Activated T-helper 1 cell treated with anti-CD3 and anti-CD28 coated beads, Interleukin-12 subunit alpha, Interleukin-12 subunit beta, Interleukin-2, Interleukin-4 antibody, amounts not matched to agents 30 ng/mL and 10 ng/mL and 1 ng/mL, durations not matched to agents 14 hours and 24 hours and 36 hours (primary cell): ENCODE results near the gene LMNTD1. TPM values are rescaled to one million over a fixed set of nuclear protein-coding genes. Genes with fewer than 3 reads are reported as not detected.

Experiments
- DNase-seq: peaks from one replicate; pipeline ENCODE4 v3.0.0; 2021; ENCODE audit warnings: low spot score
- H3K27ac Mint-ChIP-seq: one replicate; pipeline ENCODE4 v1.8.0; 2021; ENCODE audit warnings: mild to moderate bottlenecking, mixed read lengths
- H3K27me3 Mint-ChIP-seq: one replicate; pipeline ENCODE4 v1.8.0; 2022; ENCODE audit warnings: mild to moderate bottlenecking, moderate library complexity, mixed read lengths; ENCODE audit not compliant: insufficient read depth
- H3K36me3 Mint-ChIP-seq: one replicate; pipeline ENCODE4 v1.8.0; 2021; ENCODE audit warnings: low read depth, mixed read lengths
- H3K4me1 Mint-ChIP-seq: one replicate; pipeline ENCODE4 v1.8.0; 2021; ENCODE audit warnings: low read depth, mixed read lengths
- H3K4me3 Mint-ChIP-seq: one replicate; pipeline ENCODE4 v1.8.0; 2021; ENCODE audit warnings: mild to moderate bottlenecking, moderate library complexity, mixed read lengths
- H3K9me3 Mint-ChIP-seq: one replicate; pipeline ENCODE4 v1.8.0; 2021; ENCODE audit warnings: mixed read lengths
- intact Hi-C: fragments of 100-400 bp; cut with micrococcal nuclease; formaldehyde crosslinking; loops from one replicate; pipeline ENCODE4 v1.15.1; 2024
- total RNA-seq: library from RNA; stranded (reverse); gene quantifications from 2 replicates; pipeline ENCODE4 v1.2.3, GENCODE V29; 2022

Gene LMNTD1
- total RNA-seq, 1 donor from 2014 or later: not detected

- no peak for DNase-seq
- peaks cover under 1% of the 10 kb centered on the region for H3K4me1 Mint-ChIP-seq
- peaks cover 9% of the 10 kb centered on the region for H3K9me3 Mint-ChIP-seq
- peaks cover under 1% of the 10 kb centered on the region for H3K36me3 Mint-ChIP-seq
- peaks cover 4% of the 10 kb centered on the region for H3K27me3 Mint-ChIP-seq
- intact Hi-C loops: no loop called here
- H3K27ac Mint-ChIP-seq: no peak overlapping the region
- H3K4me3 Mint-ChIP-seq: no peak overlapping the region
These were observed 28.0 kb upstream of the LMNTD1 start for GRCh38 chr12:25581067-25581466.

GRCh38 chr12:25578411-25579143, 25.5 kb upstream of the LMNTD1 start:
- Mint-ChIP-seq H3K27ac (no peak overlapping the region), H3K4me1 (no peaks in the 10 kb centered on the region), H3K36me3 (no peaks in the 10 kb centered on the region), H3K4me3 (no peak overlapping the region), H3K9me3 (peaks cover 8% of the 10 kb centered on the region), H3K27me3 (peaks cover 4% of the 10 kb centered on the region)
- DNase-seq: no peak
- intact Hi-C loops: no loop called here

DNA sequence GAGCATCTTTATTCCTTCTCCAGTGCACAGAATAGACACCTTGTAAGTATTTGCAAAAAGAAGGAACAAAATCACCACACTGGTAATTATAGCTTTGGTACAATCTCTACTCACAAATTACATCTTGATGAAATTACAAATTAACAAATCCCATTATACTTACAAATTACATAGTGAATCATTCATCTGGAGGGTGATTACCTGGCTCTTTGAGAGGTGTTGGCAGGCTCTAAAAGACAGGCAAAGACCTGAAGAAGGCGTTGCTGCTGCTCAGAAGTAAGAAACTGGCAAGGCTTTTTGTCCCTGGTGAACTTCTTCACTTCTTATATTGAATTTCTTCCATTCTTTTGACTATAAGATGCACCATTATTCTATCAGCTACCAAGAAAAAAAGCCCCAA, 21.7 kb upstream of the LMNTD1 start:
- Mint-ChIP-seq H3K4me1 (no peaks in the 10 kb centered on the region), H3K27me3 (peaks cover 4% of the 10 kb centered on the region), H3K36me3 (no peaks in the 10 kb centered on the region), H3K9me3 (peaks cover 8% of the 10 kb centered on the region), H3K4me3 (no peak overlapping the region), H3K27ac (no peak overlapping the region)
- no peak for DNase-seq
- intact Hi-C loops: no loop called here

DNA sequence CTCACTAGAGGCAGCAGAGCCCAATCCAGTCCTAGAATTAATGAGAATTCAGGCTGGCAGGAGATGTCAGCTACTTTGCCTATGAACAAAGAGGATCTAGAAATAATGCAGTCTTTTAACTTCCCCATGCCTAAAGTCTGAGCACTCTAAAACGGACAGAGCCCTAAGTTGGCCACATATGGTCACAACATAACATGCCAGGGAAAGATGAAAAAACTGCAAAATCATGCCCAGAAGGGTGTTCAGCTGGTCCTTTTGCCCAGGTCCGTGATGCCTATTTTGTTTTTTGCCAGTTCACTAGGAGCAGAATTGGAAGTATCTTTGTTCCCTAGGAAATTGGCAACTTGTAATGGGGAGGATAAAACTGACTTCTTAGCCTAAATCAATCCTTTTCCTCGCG, 20.3 kb upstream of the LMNTD1 start:
- H3K4me1 Mint-ChIP-seq: no peaks in the 10 kb centered on the region
- H3K27me3 Mint-ChIP-seq: peaks cover 4% of the 10 kb centered on the region
- no peak overlapping the region for H3K27ac Mint-ChIP-seq
- no peak overlapping the region for H3K4me3 Mint-ChIP-seq
- no peaks in the 10 kb centered on the region for H3K36me3 Mint-ChIP-seq
- intact Hi-C loops: no loop called here
- no peak for DNase-seq
- peaks cover 8% of the 10 kb centered on the region for H3K9me3 Mint-ChIP-seq

- Mint-ChIP-seq H3K27me3 (peaks cover 2% of the 10 kb centered on the region), H3K4me3 (no peak overlapping the region), H3K9me3 (no peaks in the 10 kb centered on the region), H3K27ac (no peak overlapping the region), H3K36me3 (no peaks in the 10 kb centered on the region), H3K4me1 (no peaks in the 10 kb centered on the region)
- no peak for DNase-seq
- intact Hi-C loops: no loop called here
These were observed 17.3 kb upstream of the LMNTD1 start for GRCh38 chr12:25570418-25570817.

GRCh38 chr12:25566202-25566949, 13.3 kb upstream of the LMNTD1 start:
- Mint-ChIP-seq H3K36me3 (no peaks in the 10 kb centered on the region), H3K4me3 (no peak overlapping the region), H3K27me3 (peaks cover 4% of the 10 kb centered on the region), H3K4me1 (no peaks in the 10 kb centered on the region), H3K9me3 (peaks cover 11% of the 10 kb centered on the region), H3K27ac (no peak overlapping the region)
- intact Hi-C loops: no loop called here
- DNase-seq: no peak

GRCh38 chr12:25558586-25558985, 5.5 kb upstream of the LMNTD1 start:
- Mint-ChIP-seq H3K9me3 (peaks cover 9% of the 10 kb centered on the region), H3K36me3 (no peaks in the 10 kb centered on the region), H3K4me1 (no peaks in the 10 kb centered on the region), H3K27me3 (peaks cover 10% of the 10 kb centered on the region), H3K27ac (no peak overlapping the region), H3K4me3 (no peak overlapping the region)
- DNase-seq: no peak
- intact Hi-C loops: loop anchor here (1.0 kb wide), 1 partner anchor 122 kb away; no protein-coding TSS in a partner anchor

DNA sequence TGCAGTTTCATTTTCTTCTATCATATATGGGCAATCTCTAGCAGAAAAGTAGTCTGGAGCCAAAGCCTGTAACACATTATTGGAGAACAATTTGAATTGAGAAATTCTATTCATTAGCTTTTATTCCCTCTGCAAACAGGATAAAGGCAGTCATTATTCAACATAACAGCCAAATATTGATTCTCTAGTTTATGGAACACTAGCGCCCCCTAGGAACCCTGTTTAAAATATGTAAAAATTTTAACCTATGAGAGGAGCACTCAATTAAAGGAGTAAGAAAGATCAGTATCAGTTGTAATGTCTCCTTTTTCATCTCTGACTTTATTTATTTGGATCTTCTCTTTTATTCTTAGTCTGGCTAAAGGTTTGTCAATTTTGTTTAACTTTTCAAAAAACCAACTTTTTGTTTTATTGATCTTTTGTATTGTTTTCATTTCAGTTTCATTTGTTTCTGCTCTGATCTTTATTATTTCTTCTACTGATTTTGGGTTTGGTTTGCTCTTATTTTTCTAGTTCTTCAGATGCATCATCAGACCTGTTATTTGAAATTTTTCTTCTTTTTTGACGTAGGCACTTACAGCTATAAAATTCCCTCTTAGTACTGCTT, 4.8 kb upstream of the LMNTD1 start:
- Mint-ChIP-seq H3K4me3 (no peak overlapping the region), H3K27me3 (peaks cover 10% of the 10 kb centered on the region), H3K36me3 (no peaks in the 10 kb centered on the region), H3K27ac (no peak overlapping the region), H3K4me1 (no peaks in the 10 kb centered on the region), H3K9me3 (peaks cover 9% of the 10 kb centered on the region)
- intact Hi-C loops: loop anchor here (1.0 kb wide), 1 partner anchor 122 kb away; no protein-coding TSS in a partner anchor
- no peak for DNase-seq

DNA sequence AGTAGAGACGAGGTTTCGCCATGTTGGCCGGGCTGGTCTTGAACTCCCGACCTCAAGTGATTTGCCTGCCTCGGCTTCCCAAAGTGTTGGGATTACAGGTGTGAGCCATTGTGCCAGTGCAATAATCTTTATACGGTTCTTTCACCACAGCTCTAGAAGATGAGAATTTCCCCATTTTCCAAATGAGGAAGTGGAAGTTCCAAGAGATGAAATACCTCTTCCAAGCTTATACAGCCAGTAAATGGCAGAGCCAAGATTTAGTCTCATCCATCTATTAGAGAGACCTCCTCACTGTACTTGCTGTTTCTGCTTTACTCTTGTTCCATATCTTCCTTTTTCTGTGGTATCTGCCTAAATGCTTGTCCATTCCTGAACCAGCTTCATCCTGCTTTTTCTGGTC, 3.1 kb upstream of the LMNTD1 start:
- DNase-seq: no peak
- Mint-ChIP-seq H3K27me3 (peaks cover 8% of the 10 kb centered on the region), H3K4me1 (no peaks in the 10 kb centered on the region), H3K27ac (no peak overlapping the region), H3K36me3 (no peaks in the 10 kb centered on the region), H3K4me3 (no peak overlapping the region), H3K9me3 (peaks cover 4% of the 10 kb centered on the region)
- intact Hi-C loops: no loop called here

DNA sequence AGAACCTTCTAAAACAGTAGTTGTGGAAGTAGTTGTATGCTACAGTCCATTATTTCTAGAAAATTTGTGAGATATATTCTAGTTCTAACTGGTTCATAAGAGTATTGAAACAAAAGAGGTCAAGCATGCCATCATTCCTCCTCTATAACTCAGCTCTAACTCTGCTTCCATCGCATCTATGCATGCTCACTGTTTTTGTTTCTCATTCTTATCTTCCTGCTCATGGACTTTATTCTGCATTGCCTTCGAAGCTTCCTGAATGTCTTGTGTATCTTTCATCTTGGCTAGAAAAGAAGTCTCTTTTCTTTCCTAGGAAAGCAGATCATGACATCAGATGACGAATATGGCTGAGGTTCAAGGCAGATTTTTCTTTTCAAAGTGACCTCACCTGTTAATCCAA, 402 bp downstream of the LMNTD1 start:
- no peak for DNase-seq
- H3K4me1 Mint-ChIP-seq: no peaks in the 10 kb centered on the region
- peaks cover 5% of the 10 kb centered on the region for H3K27me3 Mint-ChIP-seq
- no peaks in the 10 kb centered on the region for H3K36me3 Mint-ChIP-seq
- no peak overlapping the region for H3K4me3 Mint-ChIP-seq
- intact Hi-C loops: no loop called here
- H3K9me3 Mint-ChIP-seq: no peaks in the 10 kb centered on the region
- H3K27ac Mint-ChIP-seq: no peak overlapping the region

GRCh38 chr12:25550186-25550585, 2.9 kb downstream of the LMNTD1 start:
- Mint-ChIP-seq H3K4me3 (no peak overlapping the region), H3K27ac (no peak overlapping the region), H3K27me3 (peaks cover 5% of the 10 kb centered on the region), H3K4me1 (no peaks in the 10 kb centered on the region), H3K36me3 (no peaks in the 10 kb centered on the region), H3K9me3 (no peaks in the 10 kb centered on the region)
- intact Hi-C loops: no loop called here
- DNase-seq: no peak

DNA sequence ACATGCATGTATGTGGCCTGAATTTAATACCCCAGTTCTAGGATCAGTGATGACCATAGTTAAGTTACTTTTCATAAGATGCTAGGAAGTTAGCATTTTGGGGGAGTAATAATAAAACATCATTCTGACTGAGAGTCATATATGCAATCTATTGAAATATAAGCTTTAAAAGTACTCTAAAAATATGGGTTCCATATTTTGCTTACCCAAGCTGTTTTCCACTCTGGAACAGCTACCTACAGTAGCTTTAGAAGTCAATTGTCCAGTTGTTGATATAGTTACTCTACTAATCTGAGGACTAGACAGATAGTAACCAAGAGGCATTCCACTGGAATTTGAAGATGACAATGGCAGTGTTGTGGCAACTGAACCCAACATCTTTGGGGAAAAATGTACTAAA, 4.0 kb downstream of the LMNTD1 start:
- Mint-ChIP-seq H3K4me1 (no peaks in the 10 kb centered on the region), H3K27ac (no peak overlapping the region), H3K36me3 (no peaks in the 10 kb centered on the region), H3K4me3 (no peak overlapping the region), H3K9me3 (no peaks in the 10 kb centered on the region), H3K27me3 (peaks cover 3% of the 10 kb centered on the region)
- DNase-seq: no peak
- intact Hi-C loops: no loop called here

GRCh38 chr12:25546318-25546717, 6.8 kb downstream of the LMNTD1 start:
- Mint-ChIP-seq H3K4me3 (no peak overlapping the region), H3K36me3 (no peaks in the 10 kb centered on the region), H3K4me1 (no peaks in the 10 kb centered on the region), H3K27ac (no peak overlapping the region), H3K9me3 (no peaks in the 10 kb centered on the region), H3K27me3 (peaks cover 6% of the 10 kb centered on the region)
- intact Hi-C loops: no loop called here
- DNase-seq: no peak
